Head of caudate nucleus (tissue), 42 donors: ENCODE measurements around the gene MAZ.
A peak's percentile ranks its signal among the peaks of the same experiment; 100 is the strongest.

Source experiments
- DNase-seq, 42 donors: peaks; one replicate each; pipeline versions ENCODE4 v3.0.0 to v3.0.0-alpha.2; 2020 to 2021; ENCODE audit warnings: mixed read lengths in 7 of 42
- intact Hi-C: fragments of 100-400 bp; cut with DNase I; formaldehyde crosslinking; loops from one replicate; pipeline ENCODE4 v1.15.0; 2022

The MAZ gene

DNA sequence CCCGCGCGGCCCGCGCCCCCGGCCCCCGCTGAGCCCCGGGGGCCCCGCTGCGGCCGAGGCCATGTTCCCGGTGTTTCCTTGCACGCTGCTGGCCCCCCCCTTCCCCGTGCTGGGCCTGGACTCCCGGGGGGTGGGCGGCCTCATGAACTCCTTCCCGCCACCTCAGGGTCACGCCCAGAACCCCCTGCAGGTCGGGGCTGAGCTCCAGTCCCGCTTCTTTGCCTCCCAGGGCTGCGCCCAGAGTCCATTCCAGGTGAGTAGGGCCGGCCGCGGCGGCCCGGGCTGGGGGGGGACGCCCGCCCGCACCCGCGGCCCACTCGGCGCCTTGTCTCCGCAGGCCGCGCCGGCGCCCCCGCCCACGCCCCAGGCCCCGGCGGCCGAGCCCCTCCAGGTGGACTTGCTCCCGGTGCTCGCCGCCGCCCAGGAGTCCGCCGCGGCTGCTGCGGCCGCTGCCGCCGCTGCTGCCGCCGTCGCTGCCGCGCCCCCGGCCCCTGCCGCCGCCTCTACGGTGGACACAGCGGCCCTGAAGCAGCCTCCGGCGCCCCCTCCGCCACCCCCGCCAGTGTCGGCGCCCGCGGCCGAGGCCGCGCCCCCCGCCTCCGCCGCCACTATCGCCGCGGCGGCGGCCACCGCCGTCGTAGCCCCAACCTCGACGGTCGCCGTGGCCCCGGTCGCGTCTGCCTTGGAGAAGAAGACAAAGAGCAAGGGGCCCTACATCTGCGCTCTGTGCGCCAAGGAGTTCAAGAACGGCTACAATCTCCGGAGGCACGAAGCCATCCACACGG, 504 bp downstream of the MAZ start:
- intact Hi-C loops = no loop called here
- peak in 17 of 42 donors; percentile 12 to 71 (median 48) for DNase-seq

GRCh38 chr16:29807426-29808218, 1.3 kb downstream of the MAZ start:
- intact Hi-C loops = no loop called here
- DNase-seq = peak; percentile 74 to 94 (median 89)

GRCh38 chr16:29808219-29808900, 2.0 kb downstream of the MAZ start:
- intact Hi-C loops = no loop called here
- DNase-seq = peak in 2 of 42 donors; percentile 19 to 21

- intact Hi-C loops = no loop called here
- peak in 1 of 42 donors; percentile 31 for DNase-seq
Measured at GRCh38 chr16:29809031-29809747, 2.9 kb downstream of the MAZ start.

DNA sequence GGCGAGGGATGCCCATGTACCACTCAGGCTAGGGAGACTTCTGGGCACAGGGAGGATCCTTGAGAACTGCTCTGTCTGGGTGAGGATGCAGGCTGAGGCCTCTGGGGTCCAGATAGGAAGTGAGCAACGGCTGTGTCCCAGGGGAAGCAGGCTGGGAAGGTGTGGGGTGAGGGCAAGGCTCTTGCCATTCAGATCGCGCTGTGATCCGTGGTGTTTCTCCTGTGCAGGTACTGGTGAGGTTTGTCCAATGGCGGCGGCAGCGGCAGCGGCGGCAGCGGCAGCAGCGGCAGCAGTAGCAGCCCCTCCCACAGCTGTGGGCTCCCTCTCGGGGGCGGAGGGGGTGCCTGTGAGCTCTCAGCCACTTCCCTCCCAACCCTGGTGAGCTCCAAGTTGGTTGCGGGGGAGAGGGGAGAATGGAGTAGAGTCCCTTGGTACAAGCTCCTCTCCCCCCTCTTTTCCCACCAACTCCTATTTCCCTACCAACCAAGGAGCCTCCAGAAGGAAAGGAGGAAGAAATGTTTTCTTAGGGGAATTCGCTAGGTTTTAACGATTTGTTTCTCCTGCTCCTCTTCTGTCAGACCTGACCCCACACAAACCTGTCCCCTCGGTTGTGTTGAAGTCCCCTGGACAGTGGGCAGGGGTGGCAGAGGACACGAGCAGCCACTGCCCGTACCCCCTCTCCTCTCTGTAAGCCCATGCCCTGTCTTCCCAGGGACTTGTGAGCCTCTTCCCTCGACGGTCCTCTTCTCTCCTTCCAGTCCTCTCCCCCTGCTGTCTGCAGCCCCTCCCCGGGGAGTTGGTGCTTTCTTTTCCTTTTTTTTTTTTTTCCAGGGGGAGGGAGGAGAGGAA, 3.7 kb downstream of the MAZ start:
- intact Hi-C loops = loop anchor here (10.0 kb wide), 2 partner anchors 115 to 185 kb away; partner anchors contain the start of genes HIRIP3, INO80E and KCTD13
- DNase-seq = peak in 21 of 42 donors; percentile 26 to 73 (median 53)

GRCh38 chr16:29810699-29811169, 4.4 kb downstream of the MAZ start:
- no peak for DNase-seq
- intact Hi-C loops = loop anchor here (10.0 kb wide), 2 partner anchors 114 to 184 kb away; partner anchors contain the start of genes HIRIP3, INO80E and KCTD13

DNA sequence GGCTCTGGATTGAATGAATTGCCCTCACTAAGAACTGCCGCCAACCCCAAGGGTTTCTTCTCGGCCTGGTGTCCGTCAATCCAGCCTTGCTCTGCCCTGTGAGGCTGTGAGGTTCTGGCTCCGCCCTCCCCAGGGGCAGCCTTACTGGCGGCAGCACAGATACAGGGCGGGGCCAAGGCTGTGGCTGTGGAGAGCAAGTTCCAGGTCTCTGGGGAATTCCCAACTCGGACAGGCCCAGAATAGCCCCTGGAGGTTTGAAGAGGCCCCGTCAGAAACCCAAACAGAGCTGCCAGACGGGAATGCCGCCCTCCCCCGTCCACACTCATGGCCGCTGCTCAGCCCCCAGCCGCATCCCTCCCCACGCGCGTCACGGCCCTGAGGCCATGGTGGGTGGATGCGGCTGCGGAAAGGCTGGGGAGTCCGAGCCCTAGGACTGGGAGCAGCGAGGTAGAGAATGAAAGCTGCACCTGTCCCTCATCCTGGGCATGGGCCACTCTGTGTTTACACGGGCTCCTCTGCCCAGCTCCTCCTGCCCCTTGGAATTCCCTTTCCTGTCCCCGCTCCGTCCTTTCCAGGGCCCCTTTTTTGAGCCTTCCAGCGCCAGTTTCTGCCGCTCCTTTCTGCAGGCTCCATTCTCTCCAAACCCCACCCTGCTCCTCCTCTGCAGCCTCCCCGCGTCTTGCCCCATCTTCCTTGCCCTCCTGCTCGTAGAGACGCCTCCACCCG, 5.0 kb downstream of the MAZ start:
- intact Hi-C loops = loop anchor here (10.0 kb wide), 2 partner anchors 113 to 183 kb away; partner anchors contain the start of genes HIRIP3, INO80E and KCTD13
- DNase-seq = peak; percentile 85 to 98 (median 94)

- intact Hi-C loops = loop anchor here (10.0 kb wide), 2 partner anchors 113 to 183 kb away; partner anchors contain the start of genes HIRIP3, INO80E and KCTD13
- peak in 41 of 42 donors; percentile 46 to 92 (median 79) for DNase-seq
Measured at GRCh38 chr16:29811896-29812665, 5.8 kb downstream of the MAZ start, which contains the start of gene PRRT2. Gene PRRT2 (plus strand): TSS chr16:29812193. CDS start chr16:29813055, 862 bp downstream.

DNA sequence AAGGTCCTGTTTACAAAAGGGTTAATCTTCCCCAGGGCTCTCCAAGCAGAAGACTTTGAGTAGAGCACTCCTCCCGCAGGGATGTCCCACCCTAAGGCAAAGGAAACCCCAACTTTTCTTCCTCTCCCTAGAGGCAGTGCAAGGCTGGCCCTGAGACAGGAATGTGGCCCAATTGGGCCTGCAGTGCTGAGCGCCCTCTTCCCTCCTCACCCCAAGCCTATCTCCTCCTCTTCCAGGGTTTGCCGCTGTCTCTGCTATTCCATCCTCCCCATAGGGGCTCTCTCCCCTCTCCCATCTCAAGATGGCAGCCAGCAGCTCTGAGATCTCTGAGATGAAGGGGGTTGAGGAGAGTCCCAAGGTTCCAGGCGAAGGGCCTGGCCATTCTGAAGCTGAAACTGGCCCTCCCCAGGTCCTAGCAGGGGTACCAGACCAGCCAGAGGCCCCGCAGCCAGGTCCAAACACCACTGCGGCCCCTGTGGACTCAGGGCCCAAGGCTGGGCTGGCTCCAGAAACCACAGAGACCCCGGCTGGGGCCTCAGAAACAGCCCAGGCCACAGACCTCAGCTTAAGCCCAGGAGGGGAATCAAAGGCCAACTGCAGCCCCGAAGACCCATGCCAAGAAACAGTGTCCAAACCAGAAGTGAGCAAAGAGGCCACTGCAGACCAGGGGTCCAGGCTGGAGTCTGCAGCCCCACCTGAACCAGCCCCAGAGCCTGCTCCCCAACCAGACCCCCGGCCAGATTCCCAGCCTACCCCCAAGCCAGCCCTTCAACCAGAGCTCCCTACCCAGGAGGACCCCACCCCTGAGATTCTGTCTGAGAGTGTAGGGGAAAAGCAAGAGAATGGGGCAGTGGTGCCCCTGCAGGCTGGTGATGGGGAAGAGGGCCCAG, 6.7 kb downstream of the MAZ start:
- intact Hi-C loops = loop anchor here (10.0 kb wide), 2 partner anchors 112 to 182 kb away; partner anchors contain the start of genes HIRIP3, INO80E and KCTD13
- DNase-seq = peak in 6 of 42 donors; percentile 22 to 51 (median 28)

- no peak for DNase-seq
- intact Hi-C loops = loop anchor here (10.0 kb wide), 2 partner anchors 111 to 181 kb away; partner anchors contain the start of genes HIRIP3, INO80E and KCTD13
Measured at GRCh38 chr16:29813644-29814562, 7.6 kb downstream of the MAZ start.

DNA sequence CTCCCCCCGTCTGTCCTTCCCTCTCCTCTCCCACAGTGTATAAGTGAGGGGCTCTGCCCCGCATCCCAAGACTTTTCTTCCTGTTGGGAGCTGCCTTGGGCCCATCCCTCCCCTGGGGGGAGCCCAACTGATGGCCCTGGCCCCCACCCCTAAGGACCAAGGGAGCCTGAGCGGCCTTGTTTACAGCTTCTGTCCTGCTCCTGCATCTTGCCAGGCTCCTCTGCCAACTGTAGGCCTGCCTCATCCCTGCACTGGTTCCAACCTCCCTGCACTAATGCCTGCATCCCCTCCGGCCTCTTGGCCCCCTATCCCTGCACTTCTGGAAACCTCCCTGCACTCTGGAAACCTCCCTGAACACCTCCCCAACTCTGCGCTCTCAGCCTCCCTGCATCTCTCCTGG, 8.3 kb downstream of the MAZ start:
- peak in 1 of 42 donors; percentile 21 for DNase-seq
- intact Hi-C loops = loop anchor here (10.0 kb wide), 2 partner anchors 110 to 180 kb away; partner anchors contain the start of genes HIRIP3, INO80E and KCTD13

- intact Hi-C loops = loop anchor here (10.0 kb wide), 2 partner anchors 110 to 180 kb away; partner anchors contain the start of genes HIRIP3, INO80E and KCTD13
- DNase-seq = peak in 24 of 42 donors; percentile 25 to 69 (median 58)
Measured at GRCh38 chr16:29815032-29815721, 8.8 kb downstream of the MAZ start.
